K562 (cell line): Measurements from ENCODE around the gene THRSP. TPM values are rescaled to one million over a fixed set of nuclear protein-coding genes. Genes with fewer than 3 reads are reported as not detected.

Experiments
- CREM ChIP-seq: IDR thresholded peaks from 2 replicates; pipeline ENCODE4 v1.6.1; 2014; ENCODE audit warnings: antibody characterized with exemption, low read depth
- CTBP1 ChIP-seq: fragments of 450-650 bp; IDR thresholded peaks from 2 replicates; pipeline ENCODE4 v1.6.1; 2016; ENCODE audit warnings: borderline replicate concordance
- HDAC2 ChIP-seq: fragments of 450-650 bp; IDR thresholded peaks from 2 replicates; pipeline ENCODE4 v1.6.1; 2016; ENCODE audit warnings: mild to moderate bottlenecking
- JUNB ChIP-seq: fragments of 450-650 bp; formaldehyde crosslinking; conservative IDR thresholded peaks from 2 replicates; pipeline ENCODE4 v1.4.0; 2020; ENCODE audit warnings: mild to moderate bottlenecking
- KDM4B ChIP-seq, 2 experiments: fragments of 450-650 bp in 1 of 2; sonication (generic) in 1 of 2; IDR thresholded peaks; 2 replicates each; pipeline ENCODE4 v1.6.1; 2016 to 2017; ENCODE audit warnings: borderline replicate concordance in 2 of 2, antibody characterized with exemption in 1 of 2, low read depth in 1 of 2, mild to moderate bottlenecking in 1 of 2
- MGA ChIP-seq: fragments of 450-650 bp; IDR thresholded peaks from 2 replicates; pipeline ENCODE4 v1.6.1; 2016; ENCODE audit warnings: mild to moderate bottlenecking, moderate library complexity
- MTA1 ChIP-seq: fragments of 450-650 bp; IDR thresholded peaks from 2 replicates; pipeline ENCODE4 v1.6.1; 2017; ENCODE audit warnings: borderline replicate concordance
- POLR2G ChIP-seq: fragments of 200-400 bp; formaldehyde crosslinking; IDR thresholded peaks from 2 replicates; pipeline ENCODE4 v1.6.1; 2017; ENCODE audit warnings: low read depth, mild to moderate bottlenecking, antibody characterized with exemption, low read length, moderate library complexity
- RBM22 ChIP-seq: fragments of 200-400 bp; formaldehyde crosslinking; IDR thresholded peaks from 2 replicates; pipeline ENCODE4 v1.6.1; 2018; ENCODE audit warnings: low read length, low read depth; ENCODE audit not compliant: poor library complexity, severe bottlenecking
- SMC3 ChIP-seq: conservative IDR thresholded peaks from 2 replicates; pipeline ENCODE4 v1.6.1; 2011; ENCODE audit warnings: low read depth, low read length, improper control_type of control experiment; ENCODE audit not compliant: insufficient read depth
- ZNF263 ChIP-seq: sonication (generic); formaldehyde crosslinking; IDR thresholded peaks from 2 replicates; pipeline ENCODE4 v1.8.0; 2022; ENCODE audit warnings: mild to moderate bottlenecking, missing genetic modification reagents, borderline replicate concordance
- ZNF830 ChIP-seq: fragments of 250-450 bp; sonication (Bioruptor Pico); IDR thresholded peaks from 2 replicates; pipeline ENCODE4 v1.5.0; 2021; ENCODE audit warnings: mild to moderate bottlenecking
- polyA plus RNA-seq, 8 experiments: library from polyadenylated mRNA; depleted of rRNA in 4 of 8; stranded (reverse) in 5 of 8; unstranded in 3 of 8; fragments of >200 nt; fragmentation: Nextera tagmentation in 2 of 8; fragmentation: Illumina TruSeq in 1 of 8; extraction: Ambion mirVana in 2 of 8; extraction: Trizol in 1 of 8; gene quantifications; 2 replicates each; pipeline versions ENCODE4 v1.2.1 to v1.2.3, GENCODE V29; 2011 to 2014; ENCODE audit warnings: inconsistent platforms in 1 of 8, missing spikeins in 1 of 8
- total RNA-seq, 7 experiments: library from RNA; depleted of rRNA in 6 of 7; stranded (reverse); fragments of >200 nt in 6 of 7; fragmentation: Illumina TruSeq in 2 of 7; extraction: Trizol in 2 of 7; gene quantifications; 2 replicates each; pipeline versions ENCODE4 v1.2.1 to v1.2.3, GENCODE V29; 2011 to 2021; ENCODE audit warnings: low replicate concordance in 1 of 7
- TF ChIP-seq, protein P1 (sequence below): fragments of 450-650 bp; formaldehyde crosslinking; conservative IDR thresholded peaks from 2 replicates; pipeline ENCODE4 v1.4.0; 2022; ENCODE audit warnings: mild to moderate bottlenecking, missing genetic modification characterization

The THRSP gene
- total and polyA plus RNA-seq, 9 of the 15 experiments (the other 6 are each of a cell fraction or from before 2014, with no cell fraction given) = 0.23 to 0.56 (median 0.31) TPM; not detected in 2

DNA sequence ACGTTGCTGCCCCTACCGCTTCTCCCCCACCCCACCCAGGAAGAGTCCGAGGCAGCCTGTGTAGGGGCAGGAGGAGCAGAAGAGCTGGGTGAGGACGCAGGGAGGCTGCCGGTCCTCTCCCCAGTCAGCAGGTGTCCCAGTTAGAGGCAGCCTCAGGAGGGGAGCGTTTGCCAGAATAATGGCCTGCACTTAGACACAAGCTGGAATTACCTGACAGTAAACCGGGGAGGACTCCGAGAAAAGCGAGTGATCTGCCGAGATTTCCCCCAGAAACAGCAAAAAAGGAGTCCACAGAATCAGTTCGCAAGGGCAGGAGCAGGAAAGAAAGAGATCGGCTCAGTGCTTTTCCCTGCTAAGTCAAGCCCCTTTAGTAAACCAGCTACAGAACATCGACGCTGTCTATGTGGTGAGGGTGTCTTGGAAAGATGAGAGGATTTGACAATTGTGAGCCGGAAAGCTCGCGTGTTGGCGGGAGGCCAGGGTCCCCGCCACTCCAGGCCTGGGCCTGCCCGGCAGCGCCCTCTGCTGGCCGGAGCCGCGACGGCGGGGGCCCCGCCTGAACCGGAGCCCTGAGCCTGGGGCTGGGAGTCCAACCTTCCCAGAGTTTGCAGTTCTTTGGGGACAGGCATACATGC, 17.7 kb upstream of the THRSP start (continued):
- TF ChIP-seq MGA = no peak
- TF ChIP-seq JUNB (CRISPR knock-in tag) = 0 out of 2 replicates have a peak, but pooled peaks have one; percentile 14
- TF ChIP-seq, protein P1, sequence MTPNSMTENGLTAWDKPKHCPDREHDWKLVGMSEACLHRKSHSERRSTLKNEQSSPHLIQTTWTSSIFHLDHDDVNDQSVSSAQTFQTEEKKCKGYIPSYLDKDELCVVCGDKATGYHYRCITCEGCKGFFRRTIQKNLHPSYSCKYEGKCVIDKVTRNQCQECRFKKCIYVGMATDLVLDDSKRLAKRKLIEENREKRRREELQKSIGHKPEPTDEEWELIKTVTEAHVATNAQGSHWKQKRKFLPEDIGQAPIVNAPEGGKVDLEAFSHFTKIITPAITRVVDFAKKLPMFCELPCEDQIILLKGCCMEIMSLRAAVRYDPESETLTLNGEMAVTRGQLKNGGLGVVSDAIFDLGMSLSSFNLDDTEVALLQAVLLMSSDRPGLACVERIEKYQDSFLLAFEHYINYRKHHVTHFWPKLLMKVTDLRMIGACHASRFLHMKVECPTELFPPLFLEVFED = no peak
- TF ChIP-seq MTA1 = no peak
- TF ChIP-seq RBM22 = peak; percentile 38
- TF ChIP-seq SMC3 = peak; percentile 91
- TF ChIP-seq HDAC2 = 0 out of 2 replicates have a peak, but pooled peaks have one; percentile 47
- TF ChIP-seq CTBP1 = peak; percentile 75; the same call in 1 of the 2 replicates
- TF ChIP-seq ZNF830 (CRISPR knock-in tag) = no peak
- TF ChIP-seq CREM = peak; percentile 11; the same call in 1 of the 2 replicates
- TF ChIP-seq ZNF263 = peak; percentile 62; the same call in 1 of the 2 replicates
- 0 out of 2 replicates have a peak, but pooled peaks have one; percentile 16 for TF ChIP-seq POLR2G
- 0 out of 4 replicates have a peak, but pooled peaks of 1 of the 2 experiments have one; percentile 54 for TF ChIP-seq KDM4B (IDR thresholded peaks at IDR 0.05; ENCODE audit: borderline replicate concordance in 2 of 2, low read depth in 1 of 2)
